GM23338 (cell line): ENCODE data around the gene VIPAS39. TPM values are rescaled to one million over a fixed set of nuclear protein-coding genes. Genes with fewer than 3 reads are reported as not detected.

ENCODE experiments used
- ATAC-seq: fragments of 200-7000 bp; cut with Tn5 transposase; 3 replicates; pipeline ENCODE4 v1.9.1; 2020
- DNase-seq: peaks from one replicate; pipeline ENCODE4 v3.0.0-alpha.2; 2015; ENCODE audit warnings: low spot score
- H2AFZ ChIP-seq: fragments of 200-600 bp; sonication (generic); 2 replicates; pipeline ENCODE4 v1.8.0; 2016; ENCODE audit warnings: antibody characterized with exemption, mild to moderate bottlenecking, moderate library complexity
- H3F3A ChIP-seq: fragments of 200-600 bp; sonication (generic); replicated peaks from 2 replicates; pipeline ENCODE4 v1.8.0; 2017; ENCODE audit warnings: antibody characterized with exemption, mixed run types, low read depth
- H3K27ac ChIP-seq: fragments of 200-600 bp; sonication (generic); 2 replicates; pipeline ENCODE4 v1.6.1; 2016; ENCODE audit warnings: low read depth
- H3K27me3 ChIP-seq: fragments of 200-600 bp; sonication (generic); 2 replicates; pipeline ENCODE4 v1.8.0; 2016; ENCODE audit warnings: mild to moderate bottlenecking, mixed run types, moderate library complexity; ENCODE audit not compliant: insufficient read depth
- H3K36me3 ChIP-seq: fragments of 200-600 bp; sonication (generic); 2 replicates; pipeline ENCODE4 v1.8.0; 2016; ENCODE audit warnings: mild to moderate bottlenecking; ENCODE audit not compliant: insufficient read depth
- H3K4me1 ChIP-seq: fragments of 200-600 bp; sonication (generic); 2 replicates; pipeline ENCODE4 v1.8.0; 2016; ENCODE audit warnings: mild to moderate bottlenecking, moderate library complexity; ENCODE audit not compliant: insufficient read depth
- H3K4me2 ChIP-seq: fragments of 200-600 bp; sonication (generic); 2 replicates; pipeline ENCODE4 v1.7.1; 2017; ENCODE audit warnings: mixed run types
- H3K4me3 ChIP-seq: fragments of 200-600 bp; sonication (generic); 2 replicates; pipeline ENCODE4 v1.6.1; 2016; ENCODE audit warnings: mixed run types
- H3K79me2 ChIP-seq: fragments of 200-600 bp; sonication (generic); replicated peaks from 2 replicates; pipeline ENCODE4 v1.8.0; 2017; ENCODE audit warnings: mild to moderate bottlenecking; ENCODE audit not compliant: insufficient read depth
- H3K9me2 ChIP-seq: fragments of 200-600 bp; sonication (generic); 2 replicates; pipeline ENCODE4 v1.8.0; 2017; ENCODE audit not compliant: insufficient read depth
- H4K20me1 ChIP-seq: fragments of 200-600 bp; sonication (generic); replicated peaks from 2 replicates; pipeline ENCODE4 v1.8.0; 2017; ENCODE audit warnings: mild to moderate bottlenecking; ENCODE audit not compliant: insufficient read depth
- H3K27ac Mint-ChIP-seq: 2 replicates; pipeline ENCODE4 v1.8.0; 2020; ENCODE audit warnings: inconsistent platforms, mild to moderate bottlenecking, moderate library complexity, mixed read lengths
- H3K27me3 Mint-ChIP-seq: 3 replicates; pipeline ENCODE4 v1.8.0; 2022; ENCODE audit warnings: low read depth, mild to moderate bottlenecking, moderate library complexity, mixed read lengths, inconsistent platforms; ENCODE audit not compliant: insufficient read depth, poor library complexity
- H3K36me3 Mint-ChIP-seq: 3 replicates; pipeline ENCODE4 v1.8.0; 2021; ENCODE audit warnings: low read depth, mild to moderate bottlenecking, inconsistent platforms, moderate library complexity, mixed read lengths
- H3K4me1 Mint-ChIP-seq: 3 replicates; pipeline ENCODE4 v1.8.0; 2020; ENCODE audit warnings: mild to moderate bottlenecking, inconsistent platforms, mixed read lengths
- H3K4me3 Mint-ChIP-seq: 3 replicates; pipeline ENCODE4 v1.8.0; 2021; ENCODE audit warnings: moderate library complexity, mild to moderate bottlenecking, inconsistent platforms, mixed read lengths
- H3K9me3 Mint-ChIP-seq: 3 replicates; pipeline ENCODE4 v1.8.0; 2020; ENCODE audit warnings: moderate library complexity, mild to moderate bottlenecking, inconsistent platforms, mixed read lengths
- CREB1 ChIP-seq: fragments of 250-450 bp; sonication (Bioruptor Pico); IDR thresholded peaks from 2 replicates; pipeline ENCODE4 v1.5.0; 2020; ENCODE audit warnings: low read depth, mild to moderate bottlenecking, moderate library complexity
- EZH2 ChIP-seq: fragments of 200-600 bp; sonication (generic); IDR thresholded peaks from one replicate; pipeline ENCODE4 v1.8.0; 2017; ENCODE audit warnings: antibody characterized with exemption, mild to moderate bottlenecking, low read depth; ENCODE audit not compliant: unreplicated experiment
- JUNB ChIP-seq: IDR thresholded peaks from one replicate; pipeline ENCODE4 v1.6.1; 2016; ENCODE audit warnings: antibody characterized with exemption; ENCODE audit not compliant: unreplicated experiment
- POLR2AphosphoS5 ChIP-seq: IDR thresholded peaks from 2 replicates; pipeline ENCODE4 v1.6.1; 2016; ENCODE audit warnings: antibody characterized with exemption, low read depth
- ZNF114 ChIP-seq: fragments of 250-450 bp; sonication (Bioruptor Pico); IDR thresholded peaks from 2 replicates; pipeline ENCODE4 v1.5.0; 2020; ENCODE audit warnings: mild to moderate bottlenecking, moderate library complexity
- ZNF331 ChIP-seq: fragments of 250-450 bp; sonication (Bioruptor Pico); IDR thresholded peaks from 2 replicates; pipeline ENCODE4 v1.5.0; 2020; ENCODE audit warnings: low read depth, mild to moderate bottlenecking, moderate library complexity
- polyA plus RNA-seq: library from polyadenylated mRNA; unstranded; fragments of >200 nt; fragmentation: Nextera tagmentation; extraction: Ambion mirVana; gene quantifications from 2 replicates; pipeline ENCODE4 v1.2.1, GENCODE V29; 2016
- total RNA-seq: library from RNA; depleted of rRNA; stranded (reverse); fragments of >200 nt; shearing (Covaris generic); gene quantifications from 2 replicates; pipeline ENCODE4 v1.2.3, GENCODE V29; 2014
- TF ChIP-seq, protein P1 (sequence below): fragments of 250-450 bp; sonication (Bioruptor Pico); IDR thresholded peaks from 2 replicates; pipeline ENCODE4 v1.5.0; 2020; ENCODE audit warnings: mild to moderate bottlenecking, moderate library complexity

VIPAS39 gene
- total and polyA plus RNA-seq, 2 experiments from 2014 or later, result 9.4 to 21.8 TPM

DNA sequence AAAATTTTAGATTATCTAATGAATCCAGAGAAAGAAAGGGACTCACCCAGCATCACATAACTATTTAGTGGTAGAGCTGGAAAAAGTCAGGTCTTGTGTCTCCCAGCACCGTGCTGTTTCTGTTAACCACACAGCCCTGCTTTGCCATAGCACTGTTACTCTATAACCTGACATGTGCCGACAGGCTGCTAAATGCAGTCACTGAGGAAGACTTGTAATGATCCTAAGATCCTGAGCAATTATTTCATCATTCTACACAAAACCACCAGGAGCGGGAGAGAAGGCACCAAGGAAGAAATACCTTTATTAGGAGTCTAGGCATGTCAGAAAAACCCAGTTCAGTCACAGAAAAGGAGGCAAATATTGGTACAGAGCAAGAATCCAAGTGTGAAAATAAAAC lies 31.0 kb downstream of the VIPAS39 start (continued):
- TF ChIP-seq, protein P1, sequence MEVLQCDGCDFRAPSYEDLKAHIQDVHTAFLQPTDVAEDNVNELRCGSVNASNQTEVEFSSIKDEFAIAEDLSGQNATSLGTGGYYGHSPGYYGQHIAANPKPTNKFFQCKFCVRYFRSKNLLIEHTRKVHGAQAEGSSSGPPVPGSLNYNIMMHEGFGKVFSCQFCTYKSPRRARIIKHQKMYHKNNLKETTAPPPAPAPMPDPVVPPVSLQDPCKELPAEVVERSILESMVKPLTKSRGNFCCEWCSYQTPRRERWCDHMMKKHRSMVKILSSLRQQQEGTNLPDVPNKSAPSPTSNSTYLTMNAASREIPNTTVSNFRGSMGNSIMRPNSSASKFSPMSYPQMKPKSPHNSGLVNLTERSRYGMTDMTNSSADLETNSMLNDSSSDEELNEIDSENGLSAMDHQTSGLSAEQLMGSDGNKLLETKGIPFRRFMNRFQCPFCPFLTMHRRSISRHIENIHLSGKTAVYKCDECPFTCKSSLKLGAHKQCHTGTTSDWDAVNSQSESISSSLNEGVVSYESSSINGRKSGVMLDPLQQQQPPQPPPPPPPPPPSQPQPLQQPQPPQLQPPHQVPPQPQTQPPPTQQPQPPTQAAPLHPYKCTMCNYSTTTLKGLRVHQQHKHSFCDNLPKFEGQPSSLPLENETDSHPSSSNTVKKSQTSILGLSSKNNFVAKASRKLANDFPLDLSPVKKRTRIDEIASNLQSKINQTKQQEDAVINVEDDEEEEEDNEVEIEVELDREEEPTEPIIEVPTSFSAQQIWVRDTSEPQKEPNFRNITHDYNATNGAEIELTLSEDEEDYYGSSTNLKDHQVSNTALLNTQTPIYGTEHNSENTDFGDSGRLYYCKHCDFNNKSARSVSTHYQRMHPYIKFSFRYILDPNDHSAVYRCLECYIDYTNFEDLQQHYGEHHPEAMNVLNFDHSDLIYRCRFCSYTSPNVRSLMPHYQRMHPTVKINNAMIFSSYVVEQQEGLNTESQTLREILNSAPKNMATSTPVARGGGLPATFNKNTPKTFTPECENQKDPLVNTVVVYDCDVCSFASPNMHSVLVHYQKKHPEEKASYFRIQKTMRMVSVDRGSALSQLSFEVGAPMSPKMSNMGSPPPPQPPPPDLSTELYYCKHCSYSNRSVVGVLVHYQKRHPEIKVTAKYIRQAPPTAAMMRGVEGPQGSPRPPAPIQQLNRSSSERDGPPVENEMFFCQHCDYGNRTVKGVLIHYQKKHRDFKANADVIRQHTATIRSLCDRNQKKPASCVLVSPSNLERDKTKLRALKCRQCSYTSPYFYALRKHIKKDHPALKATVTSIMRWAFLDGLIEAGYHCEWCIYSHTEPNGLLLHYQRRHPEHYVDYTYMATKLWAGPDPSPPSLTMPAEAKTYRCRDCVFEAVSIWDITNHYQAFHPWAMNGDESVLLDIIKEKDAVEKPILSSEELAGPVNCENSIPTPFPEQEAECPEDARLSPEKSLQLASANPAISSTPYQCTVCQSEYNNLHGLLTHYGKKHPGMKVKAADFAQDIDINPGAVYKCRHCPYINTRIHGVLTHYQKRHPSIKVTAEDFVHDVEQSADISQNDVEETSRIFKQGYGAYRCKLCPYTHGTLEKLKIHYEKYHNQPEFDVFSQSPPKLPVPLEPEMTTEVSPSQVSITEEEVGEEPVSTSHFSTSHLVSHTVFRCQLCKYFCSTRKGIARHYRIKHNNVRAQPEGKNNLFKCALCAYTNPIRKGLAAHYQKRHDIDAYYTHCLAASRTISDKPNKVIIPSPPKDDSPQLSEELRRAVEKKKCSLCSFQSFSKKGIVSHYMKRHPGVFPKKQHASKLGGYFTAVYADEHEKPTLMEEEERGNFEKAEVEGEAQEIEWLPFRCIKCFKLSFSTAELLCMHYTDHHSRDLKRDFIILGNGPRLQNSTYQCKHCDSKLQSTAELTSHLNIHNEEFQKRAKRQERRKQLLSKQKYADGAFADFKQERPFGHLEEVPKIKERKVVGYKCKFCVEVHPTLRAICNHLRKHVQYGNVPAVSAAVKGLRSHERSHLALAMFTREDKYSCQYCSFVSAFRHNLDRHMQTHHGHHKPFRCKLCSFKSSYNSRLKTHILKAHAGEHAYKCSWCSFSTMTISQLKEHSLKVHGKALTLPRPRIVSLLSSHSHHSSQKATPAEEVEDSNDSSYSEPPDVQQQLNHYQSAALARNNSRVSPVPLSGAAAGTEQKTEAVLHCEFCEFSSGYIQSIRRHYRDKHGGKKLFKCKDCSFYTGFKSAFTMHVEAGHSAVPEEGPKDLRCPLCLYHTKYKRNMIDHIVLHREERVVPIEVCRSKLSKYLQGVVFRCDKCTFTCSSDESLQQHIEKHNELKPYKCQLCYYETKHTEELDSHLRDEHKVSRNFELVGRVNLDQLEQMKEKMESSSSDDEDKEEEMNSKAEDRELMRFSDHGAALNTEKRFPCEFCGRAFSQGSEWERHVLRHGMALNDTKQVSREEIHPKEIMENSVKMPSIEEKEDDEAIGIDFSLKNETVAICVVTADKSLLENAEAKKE (CRISPR knock-in tag), result no peak
- no peak for TF ChIP-seq ZNF331 (CRISPR knock-in tag)
- no peak for TF ChIP-seq EZH2
- no peak for TF ChIP-seq ZNF114 (CRISPR knock-in tag)
- no peak for TF ChIP-seq JUNB
- TF ChIP-seq CREB1 (CRISPR knock-in tag), result no peak
- TF ChIP-seq POLR2AphosphoS5, result no peak

DNA sequence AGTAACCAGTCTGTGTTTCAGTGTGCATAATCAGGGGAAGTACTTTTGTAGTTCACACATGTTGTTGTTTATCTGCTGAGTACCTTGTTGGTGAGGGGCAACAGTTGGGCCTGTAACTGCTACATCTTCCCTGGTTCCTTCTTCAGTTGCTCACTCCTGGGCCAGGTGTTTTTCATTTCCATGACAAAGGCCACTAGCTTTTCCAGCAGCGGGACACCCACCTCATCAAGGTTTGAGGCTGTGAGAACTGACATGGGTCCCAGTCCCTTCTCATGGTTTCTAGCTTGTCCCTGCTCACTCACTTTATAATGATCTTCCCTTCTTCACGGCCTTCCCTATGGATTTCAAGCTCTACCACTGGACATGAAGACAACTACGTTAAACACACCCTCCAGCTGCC lies 32.5 kb downstream of the VIPAS39 start:
- peak; percentile 93 for ATAC-seq
- no peaks in the 10 kb centered on the region for H3K27me3 Mint-ChIP-seq
- H3K9me3 Mint-ChIP-seq, result peaks cover 5% of the 10 kb centered on the region
- peaks cover 12% of the 10 kb centered on the region; the same call in 1 of the 2 replicates for H3K36me3 ChIP-seq
- H3K79me2 ChIP-seq, result no peaks in the 10 kb centered on the region
- peak overlapping the region; percentile 39; the same call in 1 of the 2 replicates for H3K27ac Mint-ChIP-seq
- no peaks in the 10 kb centered on the region for H3F3A ChIP-seq
- H3K27ac ChIP-seq, result peak overlapping the region; percentile 70; the same call in 1 of the 2 replicates
- peak overlapping the region; percentile 13; the same call in 1 of the 3 replicates for H3K4me3 Mint-ChIP-seq
- H3K4me1 ChIP-seq, result peaks cover 11% of the 10 kb centered on the region; the same call in 1 of the 2 replicates
- no peaks in the 10 kb centered on the region for H4K20me1 ChIP-seq
- no peak overlapping the region for H3K4me3 ChIP-seq
- H3K4me1 Mint-ChIP-seq, result peaks cover 10% of the 10 kb centered on the region
- peak overlapping the region; percentile 51 for H3K4me2 ChIP-seq
- H3K36me3 Mint-ChIP-seq, result peaks cover 54% of the 10 kb centered on the region
- H3K27me3 ChIP-seq, result no peaks in the 10 kb centered on the region
- DNase-seq, result peak; percentile 63
- H3K9me2 ChIP-seq, result no peaks in the 10 kb centered on the region
- no peak overlapping the region for H2AFZ ChIP-seq
- TF ChIP-seq, protein P1 (CRISPR knock-in tag), result peak; percentile 56
